NCI-H1417 treated with DMSO at 0.1 percent for 48 hours (cell line): ENCODE results near the gene CEP250.
"Not testable (repeated sequence)": the region's sequence is repeated elsewhere in the genome, so short reads cannot be mapped to it uniquely, and the experiment has no call there.

Experiments
- DNase-seq: peaks from one replicate; lab custom pipeline; 2025; lab: John Stamatoyannopoulos, UW

Gene CEP250

GRCh38 chr20:35523298-35523888 lies 68.0 kb downstream of the CEP250 start:
- DNase-seq, result no peak

GRCh38 chr20:35525639-35526038 lies 70.2 kb downstream of the CEP250 start:
- DNase-seq, result no peak

- no peak for DNase-seq
Observed at GRCh38 chr20:35527122-35527769, 71.8 kb downstream of the CEP250 start.

- DNase-seq, result no peak
Observed at GRCh38 chr20:35529552-35529951, 74.2 kb downstream of the CEP250 start, which contains the start of gene C20orf173. C20orf173 (minus strand) TSS chr20:35529652; CDS start chr20:35529373, 279 bp downstream.

GRCh38 chr20:35539756-35540212 lies 84.4 kb downstream of the CEP250 start:
- DNase-seq, result peak; percentile 67

GRCh38 chr20:35541118-35541782 lies 85.9 kb downstream of the CEP250 start:
- no peak for DNase-seq

GRCh38 chr20:35541783-35542662 lies 86.6 kb downstream of the CEP250 start, which contains the start of gene ERGIC3:
ERGIC3 (plus strand) TSS chr20:35542078; CDS start chr20:35542098, 20 bp downstream.
- DNase-seq, result peak; percentile 92

GRCh38 chr20:35542990-35543389 lies 87.6 kb downstream of the CEP250 start:
- DNase-seq, result no peak

GRCh38 chr20:35544436-35544835 lies 89.0 kb downstream of the CEP250 start:
- DNase-seq, result no peak

- not testable (repeated sequence) for DNase-seq
Observed at GRCh38 chr20:35544941-35545340, 89.5 kb downstream of the CEP250 start.

- DNase-seq, result no peak
Observed at GRCh38 chr20:35546127-35546526, 90.7 kb downstream of the CEP250 start.

- DNase-seq, result no peak
Observed at GRCh38 chr20:35547329-35547728, 91.9 kb downstream of the CEP250 start.

GRCh38 chr20:35551503-35551902 lies 96.1 kb downstream of the CEP250 start:
- DNase-seq, result no peak

GRCh38 chr20:35552914-35553313 lies 97.5 kb downstream of the CEP250 start:
- DNase-seq, result no peak

- not testable (repeated sequence) for DNase-seq
Observed at GRCh38 chr20:35555461-35555860, 100.1 kb downstream of the CEP250 start.

GRCh38 chr20:35555951-35556645 lies 100.7 kb downstream of the CEP250 start:
- DNase-seq, result no peak

GRCh38 chr20:35556871-35557270 lies 101.5 kb downstream of the CEP250 start:
- DNase-seq, result no peak

- no peak for DNase-seq
Observed at GRCh38 chr20:35558451-35558850, 103.1 kb downstream of the CEP250 start.

GRCh38 chr20:35559042-35559693 lies 103.8 kb downstream of the CEP250 start:
- DNase-seq, result no peak

- DNase-seq, result no peak
Observed at GRCh38 chr20:35560105-35560511, 104.7 kb downstream of the CEP250 start.

- no peak for DNase-seq
Observed at GRCh38 chr20:35560541-35560940, 105.1 kb downstream of the CEP250 start.
